DOHH2 (cell line): ENCODE data around the gene LTBR.

ENCODE experiments used
- H3F3A ChIP-seq: fragments of 200-600 bp; sonication (generic), shearing (Covaris generic); 2 replicates; pipeline ENCODE4 v1.6.0; 2016; ENCODE audit warnings: antibody characterized with exemption, mild to moderate bottlenecking; ENCODE audit not compliant: control insufficient read depth, insufficient read depth
- H3K27ac ChIP-seq: fragments of 200-600 bp; sonication (generic); 2 replicates; pipeline ENCODE4 v1.5.1; 2014; ENCODE audit warnings: low read depth, mild to moderate bottlenecking, low read length, moderate library complexity
- H3K27me3 ChIP-seq: fragments of 200-600 bp; sonication (generic); 2 replicates; pipeline ENCODE4 v1.6.1; 2014; ENCODE audit warnings: mild to moderate bottlenecking, low read length, mixed read lengths; ENCODE audit not compliant: control insufficient read depth
- H3K36me3 ChIP-seq: fragments of 200-600 bp; sonication (generic); 2 replicates; pipeline ENCODE4 v1.6.1; 2014; ENCODE audit warnings: mild to moderate bottlenecking, low read length, moderate library complexity, mixed read lengths; ENCODE audit not compliant: control insufficient read depth
- H3K4me1 ChIP-seq: fragments of 200-600 bp; sonication (generic); 2 replicates; pipeline ENCODE4 v1.6.1; 2014; ENCODE audit warnings: mild to moderate bottlenecking, low read length, mixed read lengths; ENCODE audit not compliant: control insufficient read depth
- H3K4me2 ChIP-seq: fragments of 200-600 bp; sonication (generic); 2 replicates; pipeline ENCODE4 v1.6.0; 2014; ENCODE audit warnings: mild to moderate bottlenecking, low read length, moderate library complexity
- H3K4me3 ChIP-seq: fragments of 200-600 bp; sonication (generic); 2 replicates; pipeline ENCODE4 v1.5.1; 2014; ENCODE audit warnings: mild to moderate bottlenecking, low read length, mixed read lengths
- H3K79me2 ChIP-seq: fragments of 200-600 bp; sonication (generic); 2 replicates; pipeline ENCODE4 v1.6.1; 2014; ENCODE audit warnings: mild to moderate bottlenecking, low read length, mixed read lengths; ENCODE audit not compliant: control insufficient read depth
- H3K9me2 ChIP-seq: fragments of 200-600 bp; sonication (generic); replicated peaks from 2 replicates; pipeline ENCODE4 v1.6.1; 2014; ENCODE audit warnings: mild to moderate bottlenecking, low read length, mixed read lengths; ENCODE audit not compliant: control insufficient read depth
- H3K9me3 ChIP-seq: fragments of 200-600 bp; sonication (generic); 2 replicates; pipeline ENCODE4 v1.6.1; 2014; ENCODE audit warnings: antibody characterized with exemption, low read length, mixed read lengths; ENCODE audit not compliant: control insufficient read depth, insufficient read depth
- H4K20me1 ChIP-seq: fragments of 200-600 bp; sonication (generic); 2 replicates; pipeline ENCODE4 v1.6.0; 2014; ENCODE audit warnings: low read depth, mild to moderate bottlenecking, antibody characterized with exemption, low read length, moderate library complexity; ENCODE audit not compliant: control insufficient read depth, insufficient read depth
- CTCF ChIP-seq: fragments of 200-600 bp; sonication (generic); IDR thresholded peaks from one replicate; pipeline ENCODE4 v1.5.1; 2014; ENCODE audit warnings: antibody characterized with exemption, mild to moderate bottlenecking, low read depth, low read length; ENCODE audit not compliant: poor library complexity, severe bottlenecking
- EZH2phosphoT487 ChIP-seq: fragments of 200-600 bp; sonication (generic); IDR thresholded peaks from 2 replicates; pipeline ENCODE4 v1.6.1; 2017; ENCODE audit warnings: borderline replicate concordance, mild to moderate bottlenecking, antibody characterized with exemption, low read length, moderate library complexity, mixed read lengths

LTBR gene

GRCh38 chr12:6392504-6392903, 8.5 kb downstream of the LTBR start:
- H3K4me3 ChIP-seq, result no peak overlapping the region
- no peak for TF ChIP-seq EZH2phosphoT487
- TF ChIP-seq CTCF, result no peak

GRCh38 chr12:6393109-6393508, 9.1 kb downstream of the LTBR start:
- Histone ChIP-seq H3K9me3 (no peaks in the 10 kb centered on the region), H4K20me1 (no peaks in the 10 kb centered on the region), H3K36me3 (no peaks in the 10 kb centered on the region), H3K4me3 (no peak overlapping the region), H3K27ac (no peak overlapping the region), H3K4me2 (no peak overlapping the region), H3K4me1 (no peaks in the 10 kb centered on the region), H3K9me2 (no peaks in the 10 kb centered on the region), H3K27me3 (peaks cover 10% of the 10 kb centered on the region; the same call in 1 of the 2 replicates), H3K79me2 (no peaks in the 10 kb centered on the region), H3F3A (no peaks in the 10 kb centered on the region)
- no peak for TF ChIP-seq EZH2phosphoT487
- no peak for TF ChIP-seq CTCF

More at GRCh38 chr12:6392504-6392903, 8.5 kb downstream of the LTBR start:
- H3K9me2 ChIP-seq, result no peaks in the 10 kb centered on the region
- no peaks in the 10 kb centered on the region for H3K4me1 ChIP-seq
- H3K4me2 ChIP-seq, result no peak overlapping the region
- H3K27ac ChIP-seq, result no peak overlapping the region
- peaks cover 16% of the 10 kb centered on the region for H3K27me3 ChIP-seq
- H3K36me3 ChIP-seq, result no peaks in the 10 kb centered on the region
- no peaks in the 10 kb centered on the region for H3F3A ChIP-seq
- H3K9me3 ChIP-seq, result no peaks in the 10 kb centered on the region
- no peaks in the 10 kb centered on the region for H3K79me2 ChIP-seq
- H4K20me1 ChIP-seq, result no peaks in the 10 kb centered on the region

GRCh38 chr12:6394398-6394797, 10.4 kb downstream of the LTBR start:
- H3K27me3 ChIP-seq, result 0 out of 2 replicates have a peak, but pooled peaks cover 5% of the 10 kb centered on the region
- H3K4me3 ChIP-seq, result no peak overlapping the region
- H3K4me1 ChIP-seq, result no peaks in the 10 kb centered on the region
- no peaks in the 10 kb centered on the region for H3F3A ChIP-seq
- no peaks in the 10 kb centered on the region for H3K9me2 ChIP-seq
- TF ChIP-seq CTCF (no peak), EZH2phosphoT487 (no peak)
- no peak overlapping the region for H3K27ac ChIP-seq
- H4K20me1 ChIP-seq, result no peaks in the 10 kb centered on the region
- H3K79me2 ChIP-seq, result no peaks in the 10 kb centered on the region
- no peaks in the 10 kb centered on the region for H3K9me3 ChIP-seq
- no peaks in the 10 kb centered on the region for H3K36me3 ChIP-seq
- H3K4me2 ChIP-seq, result no peak overlapping the region
